Neural progenitor cell (in vitro differentiated cells): Measurements from ENCODE around the gene SLC5A3. TPM values are rescaled to one million over a fixed set of nuclear protein-coding genes. Genes with fewer than 3 reads are reported as not detected.

Experiments
- DNase-seq: peaks from one replicate; pipeline ENCODE4 v3.0.0-alpha.2; 2016; ENCODE audit warnings: low spot score
- H2AFZ ChIP-seq: fragments of 200-600 bp; sonication (generic); replicated peaks from 2 replicates; pipeline ENCODE4 v1.6.1; 2016; ENCODE audit warnings: antibody characterized with exemption
- H3F3A ChIP-seq: fragments of 200-600 bp; sonication (generic); 2 replicates; pipeline ENCODE4 v1.6.1; 2016; ENCODE audit warnings: antibody characterized with exemption, low read depth
- H3K27ac ChIP-seq: fragments of 200-600 bp; sonication (generic); 2 replicates; pipeline ENCODE4 v1.5.1; 2016; ENCODE audit warnings: mild to moderate bottlenecking
- H3K27me3 ChIP-seq: fragments of 200-600 bp; sonication (generic); 2 replicates; pipeline ENCODE4 v1.6.1; 2016; ENCODE audit warnings: mild to moderate bottlenecking, moderate library complexity
- H3K36me3 ChIP-seq: fragments of 200-600 bp; sonication (generic); 2 replicates; pipeline ENCODE4 v1.5.1; 2016
- H3K4me1 ChIP-seq: fragments of 200-600 bp; sonication (generic); 2 replicates; pipeline ENCODE4 v1.6.1; 2016; ENCODE audit warnings: mixed run types
- H3K4me2 ChIP-seq: fragments of 200-600 bp; sonication (generic); 2 replicates; pipeline ENCODE4 v1.6.1; 2016
- H3K4me3 ChIP-seq: fragments of 200-600 bp; sonication (generic); 2 replicates; pipeline ENCODE4 v1.5.1; 2016
- H3K79me2 ChIP-seq: fragments of 200-600 bp; sonication (generic); 2 replicates; pipeline ENCODE4 v1.6.1; 2016; ENCODE audit warnings: low read depth
- H3K9ac ChIP-seq: fragments of 200-600 bp; sonication (generic); 2 replicates; pipeline ENCODE4 v1.6.1; 2016
- H3K9me3 ChIP-seq: fragments of 200-600 bp; sonication (generic); 2 replicates; pipeline ENCODE4 v1.5.1; 2016; ENCODE audit warnings: low read depth
- H4K20me1 ChIP-seq: fragments of 200-600 bp; sonication (generic); 2 replicates; pipeline ENCODE4 v1.6.1; 2016; ENCODE audit warnings: low read depth
- H3K27ac Mint-ChIP-seq: 3 replicates; pipeline ENCODE4 v1.8.0; 2021; ENCODE audit warnings: mixed read lengths
- H3K27me3 Mint-ChIP-seq: 2 replicates; pipeline ENCODE4 v1.8.0; 2022; ENCODE audit warnings: low read depth, mild to moderate bottlenecking, inconsistent platforms, moderate library complexity, mixed read lengths; ENCODE audit not compliant: insufficient read depth
- H3K36me3 Mint-ChIP-seq: 3 replicates; pipeline ENCODE4 v1.8.0; 2021; ENCODE audit warnings: mixed read lengths
- H3K4me1 Mint-ChIP-seq: 3 replicates; pipeline ENCODE4 v1.8.0; 2021; ENCODE audit warnings: mixed read lengths
- H3K4me3 Mint-ChIP-seq: 3 replicates; pipeline ENCODE4 v1.8.0; 2021; ENCODE audit warnings: mild to moderate bottlenecking, moderate library complexity, mixed read lengths
- H3K9me3 Mint-ChIP-seq: 3 replicates; pipeline ENCODE4 v1.8.0; 2020; ENCODE audit warnings: mixed read lengths
- CTCF ChIP-seq: fragments of 200-600 bp; sonication (generic); IDR thresholded peaks from 2 replicates; pipeline ENCODE4 v1.5.1; 2017; ENCODE audit warnings: antibody characterized with exemption, mild to moderate bottlenecking
- EZH2 ChIP-seq: fragments of 200-600 bp; sonication (generic); IDR thresholded peaks from 2 replicates; pipeline ENCODE4 v1.6.1; 2017; ENCODE audit warnings: antibody characterized with exemption, mild to moderate bottlenecking, moderate library complexity
- EZH2phosphoT487 ChIP-seq: fragments of 200-600 bp; sonication (generic); IDR thresholded peaks from 2 replicates; pipeline ENCODE4 v1.6.1; 2017; ENCODE audit warnings: antibody characterized with exemption
- total RNA-seq: library from RNA; depleted of rRNA; stranded (reverse); fragments of >200 nt; gene quantifications from 2 replicates; pipeline ENCODE4 v1.2.3, GENCODE V29; 2015; ENCODE audit warnings: low replicate concordance

The SLC5A3 gene
- total RNA-seq, 1 donor from 2014 or later, result 44.3 TPM

DNA sequence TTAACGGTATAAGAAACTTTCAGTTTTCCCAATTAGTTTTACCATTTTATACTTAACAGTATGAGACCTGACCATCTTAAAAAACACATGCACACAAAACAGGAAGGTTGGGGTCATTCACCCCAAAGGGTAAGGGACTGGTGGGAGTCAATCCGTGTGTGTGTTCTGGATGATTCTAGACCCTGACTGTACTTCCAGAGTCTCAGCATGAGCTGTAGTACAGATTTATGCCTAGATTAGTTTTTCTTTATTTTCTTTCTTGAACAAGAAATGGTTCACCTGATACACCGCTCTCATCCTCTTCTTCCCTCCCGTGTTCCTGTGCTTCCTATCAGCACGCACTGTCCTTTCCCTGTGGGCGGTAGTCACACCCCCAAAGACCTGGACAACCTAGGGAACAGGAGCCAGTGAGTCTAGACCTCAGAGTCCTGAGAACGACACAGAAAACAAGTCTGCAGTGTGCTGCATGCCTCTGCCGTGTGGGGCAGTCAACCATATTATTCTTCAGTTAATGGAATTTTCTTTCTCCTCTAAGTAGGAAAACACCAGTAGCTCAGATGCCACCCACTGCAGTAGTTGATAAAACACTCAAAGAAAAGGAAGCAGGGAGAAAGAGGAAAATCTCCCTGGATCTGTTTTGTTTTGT is 38.9 kb upstream of the SLC5A3 start:
- H3K27me3 Mint-ChIP-seq, result no peaks in the 10 kb centered on the region
- no peak overlapping the region for H3K27ac Mint-ChIP-seq

GRCh38 chr21:34035619-34036354 is 37.6 kb upstream of the SLC5A3 start:
- Histone ChIP-seq H4K20me1 (no peaks in the 10 kb centered on the region), H3K9ac (no peak overlapping the region), H3K79me2 (no peaks in the 10 kb centered on the region), H3K9me3 (no peaks in the 10 kb centered on the region), H3K27ac (no peak overlapping the region), H3K4me1 (peaks cover 18% of the 10 kb centered on the region), H3K36me3 (no peaks in the 10 kb centered on the region), H3K27me3 (no peaks in the 10 kb centered on the region), H3K4me3 (no peak overlapping the region), H2AFZ (no peak overlapping the region), H3F3A (no peaks in the 10 kb centered on the region), H3K4me2 (no peak overlapping the region)
- H3K27ac Mint-ChIP-seq, result no peak overlapping the region
- H3K36me3 Mint-ChIP-seq, result no peaks in the 10 kb centered on the region
- DNase-seq, result peak; percentile 41
- TF ChIP-seq EZH2phosphoT487 (no peak), EZH2 (no peak), CTCF (no peak)
- no peak overlapping the region for H3K4me3 Mint-ChIP-seq
- H3K27me3 Mint-ChIP-seq, result no peaks in the 10 kb centered on the region
- peaks cover 4% of the 10 kb centered on the region for H3K9me3 Mint-ChIP-seq
- peaks cover 14% of the 10 kb centered on the region for H3K4me1 Mint-ChIP-seq

More for the DNA sequence above, 38.9 kb upstream of the SLC5A3 start:
- no peaks in the 10 kb centered on the region for H3K79me2 ChIP-seq
- H3K9ac ChIP-seq, result no peak overlapping the region
- no peaks in the 10 kb centered on the region for H4K20me1 ChIP-seq
- H3K27ac ChIP-seq, result no peak overlapping the region
- H3K4me1 ChIP-seq, result peaks cover 13% of the 10 kb centered on the region
- H3K27me3 ChIP-seq, result no peaks in the 10 kb centered on the region
- peaks cover 4% of the 10 kb centered on the region for H3K9me3 Mint-ChIP-seq
- no peak overlapping the region for H3K4me3 ChIP-seq
- peak overlapping the region; percentile 61 for H2AFZ ChIP-seq
- H3K4me2 ChIP-seq, result peak overlapping the region; percentile 32
- H3K4me3 Mint-ChIP-seq, result no peak overlapping the region
- H3K9me3 ChIP-seq, result no peaks in the 10 kb centered on the region
- no peaks in the 10 kb centered on the region for H3K36me3 ChIP-seq
- peak; percentile 23 for DNase-seq
- peaks cover 14% of the 10 kb centered on the region for H3K4me1 Mint-ChIP-seq
- H3K36me3 Mint-ChIP-seq, result no peaks in the 10 kb centered on the region
- H3F3A ChIP-seq, result no peaks in the 10 kb centered on the region
- TF ChIP-seq CTCF (peak; percentile 7), EZH2phosphoT487 (no peak)

- no peaks in the 10 kb centered on the region for H3K9me3 ChIP-seq
- H3K36me3 ChIP-seq, result no peaks in the 10 kb centered on the region
- TF ChIP-seq EZH2phosphoT487 (no peak), CTCF (no peak), EZH2 (no peak)
- peaks cover 18% of the 10 kb centered on the region for H3K4me1 ChIP-seq
- no peak overlapping the region for H3K27ac ChIP-seq
- no peak overlapping the region for H2AFZ ChIP-seq
- no peak overlapping the region for H3K4me2 ChIP-seq
- no peak overlapping the region for H3K27ac Mint-ChIP-seq
- no peaks in the 10 kb centered on the region for H3F3A ChIP-seq
- H3K27me3 Mint-ChIP-seq, result no peaks in the 10 kb centered on the region
- DNase-seq, result no peak
- no peak overlapping the region for H3K4me3 ChIP-seq
- peaks cover 4% of the 10 kb centered on the region for H3K9me3 Mint-ChIP-seq
- no peaks in the 10 kb centered on the region for H4K20me1 ChIP-seq
- peaks cover 14% of the 10 kb centered on the region for H3K4me1 Mint-ChIP-seq
- H3K9ac ChIP-seq, result no peak overlapping the region
- H3K79me2 ChIP-seq, result no peaks in the 10 kb centered on the region
- H3K36me3 Mint-ChIP-seq, result no peaks in the 10 kb centered on the region
- no peaks in the 10 kb centered on the region for H3K27me3 ChIP-seq
- no peak overlapping the region for H3K4me3 Mint-ChIP-seq
Measured at GRCh38 chr21:34037009-34037795, 36.2 kb upstream of the SLC5A3 start.
